Stimulated activated CD8-positive, alpha-beta memory T cell treated with anti-CD3 and anti-CD28 coated beads, Interleukin-4, amount 100 ng/mL, for 1 hour (primary cell): ENCODE measurements around the gene PPP2R5E.
"Not testable (repeated sequence)": the region's sequence is repeated elsewhere in the genome, so short reads cannot be mapped to it uniquely, and the experiment has no call there.

Experiments used
- DNase-seq, 2 donors: peaks; one replicate each; pipeline ENCODE4 v3.0.0-alpha.2; 2020; ENCODE audit warnings: low read depth in 2 of 2, low spot score in 1 of 2

The PPP2R5E gene

DNA sequence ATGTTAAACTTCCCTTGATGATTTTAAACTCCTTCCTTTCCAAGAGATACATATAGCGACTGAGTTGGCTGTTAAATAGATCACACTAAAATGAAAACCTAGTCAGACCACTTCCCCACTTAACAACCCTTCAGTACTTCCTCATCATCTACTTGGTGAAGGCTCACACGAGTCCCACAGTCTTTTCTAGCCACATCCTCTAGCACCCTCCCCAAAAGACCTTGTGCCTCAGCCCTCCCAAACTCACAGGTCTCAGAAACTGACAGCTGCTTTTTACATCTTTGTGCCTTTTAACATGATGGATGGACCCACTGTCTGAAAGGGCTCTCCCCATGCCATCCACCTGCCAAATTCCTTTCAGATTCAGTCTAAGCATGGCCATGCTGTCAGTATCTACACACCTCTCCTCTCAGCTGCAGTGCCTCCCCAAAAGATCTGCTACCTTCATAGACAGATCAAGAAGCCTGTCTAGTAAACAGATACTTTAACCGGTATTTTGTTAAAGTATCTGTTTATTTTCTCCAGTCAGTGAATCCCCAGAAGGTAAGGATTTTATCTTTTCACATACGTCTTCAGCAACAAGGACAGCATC lies 159.3 kb downstream of the PPP2R5E start:
- DNase-seq = peak in 1 of 2 donors; percentile 0

DNA sequence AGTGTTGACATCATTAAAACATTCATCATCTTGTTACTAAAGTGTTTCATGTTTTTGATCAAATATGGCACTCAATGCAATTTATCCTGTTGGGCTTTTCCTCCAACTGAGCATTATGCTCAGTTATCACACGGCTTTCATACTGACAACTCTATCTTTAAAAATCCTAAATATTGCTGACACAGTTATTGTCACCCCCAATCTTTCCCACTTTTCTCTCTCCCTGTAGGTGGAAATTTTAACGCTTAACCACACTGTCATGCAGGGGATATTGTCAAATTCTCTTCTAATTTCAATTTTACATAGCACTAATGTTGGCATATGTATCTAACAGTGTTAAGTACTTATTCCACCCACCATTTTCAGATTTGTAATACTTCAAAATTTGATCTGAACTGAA lies 164.7 kb downstream of the PPP2R5E start:
- no peak for DNase-seq

GRCh38 chr14:63375769-63376168 lies 167.4 kb downstream of the PPP2R5E start:
- DNase-seq = no peak

DNA sequence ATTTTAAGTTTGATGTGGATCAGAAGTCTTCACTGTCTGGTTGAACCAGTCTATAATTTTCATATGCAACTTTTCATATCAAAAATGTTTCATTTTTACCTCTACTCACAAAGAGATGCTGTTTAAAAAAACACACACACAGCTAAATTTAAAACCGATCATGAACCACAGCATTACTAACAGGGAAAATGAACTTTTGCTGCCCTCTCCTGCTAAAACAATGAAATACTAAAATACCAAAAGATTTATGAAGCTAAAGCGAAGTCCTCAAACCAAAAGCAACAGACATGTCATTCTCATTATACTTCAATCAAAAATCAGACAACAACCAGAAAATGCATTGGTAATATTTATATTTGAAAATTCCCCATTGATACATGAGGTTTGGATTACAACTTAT lies 171.6 kb downstream of the PPP2R5E start:
- not testable (repeated sequence) for DNase-seq

- DNase-seq = no peak
These were observed 172.1 kb downstream of the PPP2R5E start for GRCh38 chr14:63371033-63371432.

DNA sequence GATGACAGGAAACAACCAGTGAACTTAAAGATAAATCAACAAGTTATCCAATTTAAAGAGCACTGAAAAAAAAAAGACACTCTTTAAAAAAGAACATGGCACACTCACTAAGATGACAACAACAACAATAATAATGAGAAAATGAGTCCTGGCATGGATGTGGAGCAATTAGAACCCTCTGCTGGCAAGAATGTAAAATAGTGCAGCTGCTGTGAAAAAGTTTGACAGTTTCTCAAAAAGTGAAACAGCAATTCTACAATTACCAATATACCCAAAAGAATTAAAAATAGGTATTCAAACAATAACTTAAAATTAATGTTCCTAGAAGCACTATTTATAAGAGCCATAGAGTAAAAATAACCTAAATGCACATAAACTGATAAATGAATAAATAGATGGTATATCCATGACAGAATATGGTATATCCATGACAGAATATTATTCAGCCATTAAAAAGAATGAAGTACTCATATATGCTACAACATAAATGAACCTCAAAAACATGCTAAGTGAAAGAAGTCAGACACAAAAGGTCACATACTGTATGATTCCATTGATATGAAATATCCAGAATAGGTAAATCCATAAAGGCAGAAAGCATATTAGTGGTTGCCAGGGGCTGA lies 175.3 kb downstream of the PPP2R5E start:
- no peak for DNase-seq

GRCh38 chr14:63362389-63362819 lies 180.8 kb downstream of the PPP2R5E start:
- no peak for DNase-seq

GRCh38 chr14:63361790-63362189 lies 181.4 kb downstream of the PPP2R5E start:
- no peak for DNase-seq

DNA sequence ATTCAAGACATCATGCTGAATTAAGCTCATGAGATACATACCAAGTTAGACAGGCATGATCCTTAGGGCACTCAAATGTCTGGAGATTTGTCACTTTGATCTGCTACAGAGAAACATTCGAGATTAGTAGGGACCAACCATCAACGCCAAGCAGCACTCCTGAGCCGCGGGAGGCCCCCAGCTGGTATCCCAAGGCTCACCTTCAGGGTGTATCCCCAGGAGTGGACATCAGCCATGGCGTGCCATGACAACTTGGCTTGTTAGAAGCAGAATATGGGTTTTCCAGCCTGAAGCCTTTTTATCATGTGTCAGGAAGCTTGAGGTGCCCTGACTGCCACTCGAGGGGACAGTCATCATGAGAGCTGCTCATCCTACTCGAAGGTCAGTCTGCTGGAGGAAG lies 185.3 kb downstream of the PPP2R5E start:
- no peak for DNase-seq

- DNase-seq = no peak
These were observed 197.4 kb downstream of the PPP2R5E start for GRCh38 chr14:63345826-63346225.

DNA sequence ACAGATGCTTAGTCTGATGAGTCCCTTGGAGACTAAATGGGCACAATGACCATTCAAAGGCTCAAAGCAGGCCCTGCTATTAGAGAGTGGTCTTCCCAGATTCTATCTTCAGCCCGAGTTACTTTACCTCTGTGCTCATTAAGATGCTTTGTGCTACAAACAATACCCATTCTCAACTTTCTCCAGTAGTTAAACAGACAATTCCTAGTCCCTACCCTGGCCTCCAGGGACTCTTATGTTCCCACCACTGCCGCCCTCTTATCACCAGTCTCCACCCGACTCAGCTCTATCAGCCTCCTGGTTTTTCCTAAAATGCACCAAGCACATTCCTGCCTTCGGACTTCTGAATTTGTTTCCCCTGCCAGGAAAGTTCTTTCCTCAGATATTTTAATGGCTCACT lies 198.8 kb downstream of the PPP2R5E start:
- DNase-seq = no peak

DNA sequence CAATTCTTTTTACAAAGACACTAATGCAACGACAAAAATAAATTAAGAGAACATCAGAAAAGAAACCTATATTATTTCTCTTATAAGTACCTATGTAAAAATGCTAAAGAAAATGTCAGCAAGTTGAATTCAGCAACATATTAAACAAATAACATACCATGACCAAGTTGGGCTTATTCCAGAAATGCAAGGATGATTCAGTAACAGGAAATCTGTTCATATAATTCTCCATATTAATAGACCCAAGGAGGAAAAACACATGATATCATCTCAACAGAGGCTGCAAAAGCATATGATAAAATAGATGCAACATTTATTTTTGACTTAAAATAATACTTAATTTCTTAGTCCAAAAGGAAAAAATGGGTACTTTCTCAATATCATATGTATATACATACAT lies 199.3 kb downstream of the PPP2R5E start:
- no peak for DNase-seq

- no peak for DNase-seq
These were observed 200.8 kb downstream of the PPP2R5E start for GRCh38 chr14:63342371-63342770.

DNA sequence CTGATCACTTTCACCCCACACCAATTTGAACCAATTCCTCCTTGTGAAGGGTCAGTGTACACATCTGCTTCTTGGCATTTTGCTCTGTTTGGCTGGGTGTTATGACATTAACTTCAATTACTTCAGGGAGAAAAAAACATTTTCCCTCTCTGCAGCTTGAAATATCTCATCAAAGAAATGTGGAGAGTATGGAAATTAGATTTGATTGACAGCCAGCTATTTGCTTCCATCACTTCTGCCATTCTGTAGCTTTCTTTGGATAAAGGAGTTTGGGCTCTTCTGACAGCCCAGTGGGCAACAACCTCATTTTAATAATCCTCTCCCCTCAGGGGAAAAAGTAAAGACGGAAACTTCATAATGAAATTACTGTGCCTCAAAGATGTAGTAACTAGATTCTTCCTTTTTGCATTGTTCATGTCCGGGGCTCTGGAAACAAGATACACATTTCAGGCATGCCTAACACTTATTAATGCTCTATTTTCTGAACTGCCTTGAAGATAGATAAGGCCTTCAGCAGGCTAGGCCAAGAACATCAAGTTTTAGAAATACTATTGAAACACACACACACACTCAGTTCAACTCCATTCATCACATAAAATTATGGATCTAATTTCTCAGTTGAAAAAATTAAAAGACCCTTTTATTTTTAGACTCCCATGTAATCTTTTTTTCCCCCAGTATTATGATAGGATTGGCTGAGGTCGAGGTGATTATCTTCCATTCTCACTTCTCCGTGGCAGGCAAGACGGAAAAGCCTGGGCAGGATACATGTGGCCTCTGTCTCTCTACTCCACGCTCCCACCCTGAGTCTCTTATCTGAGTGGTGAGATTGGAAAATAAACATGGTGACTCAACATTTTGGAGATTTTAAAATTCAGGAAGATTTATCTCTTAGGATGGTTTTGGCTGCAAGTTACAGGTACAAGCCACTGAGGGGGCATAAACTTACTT lies 214.1 kb downstream of the PPP2R5E start:
- DNase-seq = no peak

DNA sequence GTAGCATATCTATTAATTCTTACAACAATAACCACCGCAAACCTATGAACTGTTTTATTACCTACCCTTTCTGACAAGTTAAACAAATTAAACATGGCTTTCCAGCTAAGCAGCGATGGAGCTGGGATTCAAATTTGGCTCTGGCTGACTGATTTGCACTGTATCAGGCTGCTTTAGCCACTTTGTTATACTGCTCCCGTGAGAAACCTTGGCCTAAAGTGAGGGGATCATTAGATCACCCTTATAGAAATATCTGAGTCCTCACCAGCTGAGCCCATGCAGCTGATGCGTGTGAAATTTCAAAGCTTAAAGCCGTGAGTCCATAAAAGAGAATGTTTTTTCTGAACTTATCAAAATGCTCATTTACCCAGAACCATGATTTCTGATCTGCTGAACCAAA lies 216.3 kb downstream of the PPP2R5E start:
- no peak for DNase-seq

- DNase-seq = no peak
These were observed 220.1 kb downstream of the PPP2R5E start for GRCh38 chr14:63322897-63323573.

GRCh38 chr14:63322472-63322871 lies 220.7 kb downstream of the PPP2R5E start:
- DNase-seq = no peak
